Heart left ventricle (tissue), 16 donors: ENCODE results near the gene ALMS1. TPM values are rescaled to one million over a fixed set of nuclear protein-coding genes. Genes with fewer than 3 reads are reported as not detected.

Experiments
- ATAC-seq, 4 donors: fragments of 200-7000 bp; cut with Tn5 transposase; one replicate each; pipeline ENCODE4 v1.9.1; 2020 to 2022; ENCODE audit warnings: moderate library complexity in 4 of 4, mild to moderate bottlenecking in 3 of 4, moderate number of reproducible peaks in 1 of 4
- DNase-seq, 5 donors: peaks; one replicate each; pipeline ENCODE4 v3.0.0-alpha.2; 2020
- H3K27ac ChIP-seq, 12 donors: fragments of 200-600 bp; sonication (generic) in 4 of 12; one replicate each; pipeline versions ENCODE4 v1.5.0 to v1.8.0; 2016 to 2022; ENCODE audit warnings: mild to moderate bottlenecking in 2 of 12
- H3K27me3 ChIP-seq, 9 donors: fragments of 200-600 bp; sonication (generic) in 2 of 9; one replicate each; pipeline versions ENCODE4 v1.5.1 to v1.8.0; 2016 to 2022; ENCODE audit warnings: mild to moderate bottlenecking in 3 of 9
- H3K36me3 ChIP-seq, 9 donors: fragments of 200-600 bp; sonication (generic) in 2 of 9; one replicate each; pipeline versions ENCODE4 v1.5.0 to v1.8.0; 2018 to 2022; ENCODE audit warnings: mild to moderate bottlenecking in 2 of 9
- H3K4me1 ChIP-seq, 12 donors: fragments of 200-600 bp; sonication (generic) in 4 of 12; one replicate each; pipeline versions ENCODE4 v1.5.0 to v1.8.0; 2016 to 2022; ENCODE audit warnings: mild to moderate bottlenecking in 3 of 12
- H3K4me3 ChIP-seq, 12 donors: fragments of 200-600 bp; sonication (generic) in 4 of 12; one replicate each; pipeline versions ENCODE4 v1.5.0 to v1.8.0; 2017 to 2022; ENCODE audit warnings: mild to moderate bottlenecking in 9 of 12, moderate library complexity in 4 of 12
- H3K9me3 ChIP-seq, 12 donors: fragments of 200-600 bp; sonication (generic) in 4 of 12; one replicate each; pipeline versions ENCODE4 v1.5.0 to v1.8.0; 2016 to 2022; ENCODE audit warnings: mild to moderate bottlenecking in 1 of 12
- POLR2A ChIP-seq, 2 donors: fragments of 450-650 bp; IDR thresholded peaks; one replicate each; pipeline ENCODE4 v1.6.1; 2017; ENCODE audit warnings: antibody characterized with exemption in 2 of 2, mild to moderate bottlenecking in 2 of 2, moderate library complexity in 2 of 2
- WGBS, 4 donors: extraction: QIAGEN DNeasy Blood & Tissue Kit in 2 of 4; methylation state at CpG; one replicate each; pipeline versions ENCODE4 v1.1.5 to v1.1.7; 2013 to 2018; 5-methylcytosine and 5-hydroxymethylcytosine counted together
- intact Hi-C, 10 donors: fragments of 100-400 bp; cut with DNase I; formaldehyde crosslinking; loops; one replicate each; pipeline versions ENCODE4 v1.11.1 to v1.14.2; 2022
- polyA plus RNA-seq, 2 donors: library from polyadenylated mRNA; stranded (reverse); fragments of 200-250 nt; gene quantifications; one replicate each; pipeline ENCODE4 v1.2.3, GENCODE V29; 2013
- total RNA-seq, 9 donors: library from RNA; depleted of rRNA in 2 of 9; stranded (reverse); fragments of >200 nt in 2 of 9; fragmentation: NEBNext Ultra II Directional in 3 of 9; extraction: Animal tissue kit (Norgen Biotek cat#: 25700) in 3 of 9; gene quantifications; one replicate each; pipeline versions ENCODE4 v1.1.0 to v1.2.4, GENCODE V29; 2016 to 2023
- TF ChIP-seq, protein P1 (sequence below), 12 donors: fragments of 200-600 bp; sonication (generic) in 4 of 12; IDR thresholded peaks; one replicate each; pipeline versions ENCODE4 v1.5.0 to v1.8.0; 2018 to 2022; ENCODE audit warnings: antibody characterized with exemption in 12 of 12, mild to moderate bottlenecking in 5 of 12
- donor health status: ischemic (EF 13 %, LVEDD 7.1; RV severe dilation, severe dysfunction).
- donor health status: healthy with polysubstance abuse.
- donor health status: DM: no; HTN: yes; CAD: no.
- donor health status: DM: no; HTN: no; CAD: no.
- donor health status: ischemic (EF 25% LVEDD 6.9; RV normal size, moderate dysfunction).
- donor health status: ischemic (EF 25% LVEDD 5.7; RV mildly dilated, moderate dysfunction).
- donor health status: healthy.
- donor health status: DM: yes; HTN: yes; CAD: no.
- donor health status: ischemic (EF 35%, LVEDD 5.7; RV mildly dilated, moderate dysfunction).
- donor health status: nonischemic (EF 11% LVEDD 7.7; RV severe dilation, severe dysfunction).
- donor health status: DM: yes; HTN: yes; CAD: no.
- donor health status: PGD.
- donor health status: ischemic (EF 29% LVEDD 5.4; RV normal size, mild dysfunction).
- donor health status: nonischemic (EF 23%, LVEDD 6.1; RV moderate dilation, normal function).

The ALMS1 gene
- total and polyA plus RNA-seq, 11 donors = 2.5 to 21.4 (median 9.4) TPM

DNA sequence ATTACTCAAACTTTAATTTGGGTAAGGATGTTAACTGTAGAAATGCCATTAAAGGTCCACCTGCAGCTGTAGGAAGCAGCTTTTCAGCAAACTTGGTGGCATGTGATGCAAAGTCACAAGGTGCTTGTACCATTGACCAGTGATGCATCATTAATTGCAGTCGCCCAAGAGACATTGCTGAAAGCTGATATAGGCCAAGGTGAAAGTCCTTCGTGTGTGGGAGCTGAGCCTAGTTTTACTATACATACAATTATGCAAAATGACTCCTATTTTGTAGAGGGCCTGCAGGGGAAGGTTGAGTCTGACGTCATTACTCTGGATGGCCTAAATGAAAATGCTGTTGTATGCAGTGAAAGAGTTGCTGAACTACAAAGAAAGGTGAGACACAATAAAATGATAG is 40.5 kb downstream of the ALMS1 start:
- WGBS, 4 donors = 90 to 94% (median 91%) methylated on average over 3 of the region's 3 CpGs
- TF ChIP-seq, protein P1, sequence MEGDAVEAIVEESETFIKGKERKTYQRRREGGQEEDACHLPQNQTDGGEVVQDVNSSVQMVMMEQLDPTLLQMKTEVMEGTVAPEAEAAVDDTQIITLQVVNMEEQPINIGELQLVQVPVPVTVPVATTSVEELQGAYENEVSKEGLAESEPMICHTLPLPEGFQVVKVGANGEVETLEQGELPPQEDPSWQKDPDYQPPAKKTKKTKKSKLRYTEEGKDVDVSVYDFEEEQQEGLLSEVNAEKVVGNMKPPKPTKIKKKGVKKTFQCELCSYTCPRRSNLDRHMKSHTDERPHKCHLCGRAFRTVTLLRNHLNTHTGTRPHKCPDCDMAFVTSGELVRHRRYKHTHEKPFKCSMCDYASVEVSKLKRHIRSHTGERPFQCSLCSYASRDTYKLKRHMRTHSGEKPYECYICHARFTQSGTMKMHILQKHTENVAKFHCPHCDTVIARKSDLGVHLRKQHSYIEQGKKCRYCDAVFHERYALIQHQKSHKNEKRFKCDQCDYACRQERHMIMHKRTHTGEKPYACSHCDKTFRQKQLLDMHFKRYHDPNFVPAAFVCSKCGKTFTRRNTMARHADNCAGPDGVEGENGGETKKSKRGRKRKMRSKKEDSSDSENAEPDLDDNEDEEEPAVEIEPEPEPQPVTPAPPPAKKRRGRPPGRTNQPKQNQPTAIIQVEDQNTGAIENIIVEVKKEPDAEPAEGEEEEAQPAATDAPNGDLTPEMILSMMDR (IDR thresholded peaks at IDR 0.05) = no peak
- no peak for TF ChIP-seq POLR2A (IDR thresholded peaks at IDR 0.05)

DNA sequence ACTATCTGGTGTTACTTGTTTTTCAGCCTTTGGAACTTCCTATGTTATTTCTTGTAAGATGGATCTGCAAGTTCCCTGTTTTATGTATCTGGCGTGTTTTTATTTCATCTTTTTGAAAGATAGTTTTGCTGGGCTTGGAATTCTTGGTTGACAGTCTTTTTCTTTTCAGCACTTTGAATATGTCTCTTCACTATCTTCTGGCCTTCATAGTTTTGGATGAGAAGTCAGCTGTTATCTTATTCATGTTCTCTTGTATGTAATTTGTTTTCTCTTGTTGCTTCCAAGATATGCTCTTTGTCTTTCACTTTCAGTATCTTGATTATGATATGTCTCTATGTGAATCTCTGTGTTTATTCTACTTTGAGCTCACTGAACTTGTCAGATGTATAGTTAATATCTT is 50.4 kb downstream of the ALMS1 start:
- peaks cover 0 to 61% (median 34%) of the 10 kb centered on the region in 9 donors for H3K36me3 ChIP-seq
- no peaks in the 10 kb centered on the region for H3K27me3 ChIP-seq
- H3K27ac ChIP-seq = no peak overlapping the region
- H3K4me1 ChIP-seq = no peaks in the 10 kb centered on the region
- TF ChIP-seq, protein P1 (IDR thresholded peaks at IDR 0.05) = no peak
- TF ChIP-seq POLR2A (IDR thresholded peaks at IDR 0.05) = no peak
- 95 to 100% (median 97%) methylated on average over 1 of the region's 1 CpG for WGBS, 4 donors
- H3K4me3 ChIP-seq = no peak overlapping the region
- DNase-seq (no peak), ATAC-seq (no peak)
- intact Hi-C loops = no loop called here
- peaks cover 0 to 24% (median 9%) of the 10 kb centered on the region in 12 donors for H3K9me3 ChIP-seq

More for the DNA sequence above, 40.5 kb downstream of the ALMS1 start:
- Histone ChIP-seq H3K27me3 (no peaks in the 10 kb centered on the region), H3K4me3 (no peak overlapping the region), H3K27ac (no peak overlapping the region), H3K4me1 (no peaks in the 10 kb centered on the region), H3K9me3 (no peaks in the 10 kb centered on the region), H3K36me3 (peaks cover 0 to 40% (median 16%) of the 10 kb centered on the region in 9 donors)
- no peak for ATAC-seq
- intact Hi-C loops = no loop called here
- DNase-seq = no peak

DNA sequence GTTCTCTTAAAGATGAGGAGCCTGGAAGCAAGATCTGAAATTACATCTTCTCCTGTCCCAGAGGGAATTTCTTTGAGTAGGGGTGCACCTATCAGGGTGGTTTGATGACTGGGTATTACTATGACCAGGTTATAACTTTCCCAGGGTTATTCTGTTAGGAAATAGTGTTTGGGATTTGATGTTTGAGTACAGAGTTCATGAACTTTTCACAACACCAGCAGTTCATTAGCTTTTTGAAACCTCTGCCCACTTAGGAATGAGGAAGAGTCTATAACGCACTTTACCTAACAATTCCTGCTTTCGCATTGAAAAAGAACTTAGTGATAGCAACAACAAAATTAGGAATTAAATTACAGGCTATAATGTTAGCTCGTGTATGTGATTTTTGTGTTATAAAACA is 58.6 kb downstream of the ALMS1 start:
- H3K27ac ChIP-seq = no peak overlapping the region
- no peak for TF ChIP-seq POLR2A (IDR thresholded peaks at IDR 0.05)
- TF ChIP-seq, protein P1 (IDR thresholded peaks at IDR 0.05) = no peak
- WGBS, 4 donors = 94 to 98% (median 95%) methylated on average over 3 of the region's 3 CpGs
- DNase-seq = no peak
- no peaks in the 10 kb centered on the region for H3K9me3 ChIP-seq
- H3K27me3 ChIP-seq = no peaks in the 10 kb centered on the region
- H3K36me3 ChIP-seq = peaks cover 0 to 57% (median 33%) of the 10 kb centered on the region in 9 donors
- no peak for ATAC-seq
- intact Hi-C loops = no loop called here
- H3K4me3 ChIP-seq = no peak overlapping the region
- no peaks in the 10 kb centered on the region for H3K4me1 ChIP-seq

DNA sequence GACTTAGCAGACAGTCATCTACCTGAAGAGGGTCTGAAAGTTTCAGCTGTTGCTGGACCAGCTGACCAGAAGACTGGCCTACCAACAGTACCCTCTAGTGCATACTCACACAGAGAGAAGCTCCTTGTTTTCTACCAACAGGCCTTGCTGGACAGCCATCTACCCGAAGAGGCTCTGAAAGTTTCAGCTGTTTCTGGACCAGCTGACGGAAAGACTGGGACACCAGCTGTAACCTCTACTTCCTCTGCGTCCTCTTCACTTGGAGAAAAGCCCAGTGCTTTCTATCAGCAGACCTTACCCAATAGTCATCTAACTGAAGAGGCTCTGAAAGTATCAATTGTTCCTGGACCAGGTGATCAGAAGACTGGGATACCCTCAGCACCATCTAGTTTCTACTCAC is 63.2 kb downstream of the ALMS1 start:
- Histone ChIP-seq H3K4me3 (no peak overlapping the region), H3K27me3 (no peaks in the 10 kb centered on the region), H3K4me1 (no peaks in the 10 kb centered on the region), H3K36me3 (peaks cover 0 to 79% (median 32%) of the 10 kb centered on the region in 9 donors), H3K9me3 (no peaks in the 10 kb centered on the region), H3K27ac (no peak overlapping the region)
- no peak for ATAC-seq
- TF ChIP-seq, protein P1 (IDR thresholded peaks at IDR 0.05) = no peak
- TF ChIP-seq POLR2A (IDR thresholded peaks at IDR 0.05) = no peak
- WGBS, 4 donors = 74 to 100% (median 89%) methylated on average over 3 of the region's 3 CpGs
- DNase-seq = no peak
- intact Hi-C loops = no loop called here
